NK-92 treated with Interleukin-12 subunit alpha and Interleukin-12 subunit beta, amount 100 ng/mL, for 24 hours (cell line): Measurements from ENCODE around the gene FNBP1L.
"Not testable (repeated sequence)": the region's sequence is repeated elsewhere in the genome, so short reads cannot be mapped to it uniquely, and the experiment has no call there.

Experiments used
- DNase-seq: peaks from one replicate; lab custom pipeline; 2025; lab: John Stamatoyannopoulos, UW

Gene FNBP1L

GRCh38 chr1:93443454-93443853 is 4.5 kb upstream of the FNBP1L start:
- no peak for DNase-seq

DNA sequence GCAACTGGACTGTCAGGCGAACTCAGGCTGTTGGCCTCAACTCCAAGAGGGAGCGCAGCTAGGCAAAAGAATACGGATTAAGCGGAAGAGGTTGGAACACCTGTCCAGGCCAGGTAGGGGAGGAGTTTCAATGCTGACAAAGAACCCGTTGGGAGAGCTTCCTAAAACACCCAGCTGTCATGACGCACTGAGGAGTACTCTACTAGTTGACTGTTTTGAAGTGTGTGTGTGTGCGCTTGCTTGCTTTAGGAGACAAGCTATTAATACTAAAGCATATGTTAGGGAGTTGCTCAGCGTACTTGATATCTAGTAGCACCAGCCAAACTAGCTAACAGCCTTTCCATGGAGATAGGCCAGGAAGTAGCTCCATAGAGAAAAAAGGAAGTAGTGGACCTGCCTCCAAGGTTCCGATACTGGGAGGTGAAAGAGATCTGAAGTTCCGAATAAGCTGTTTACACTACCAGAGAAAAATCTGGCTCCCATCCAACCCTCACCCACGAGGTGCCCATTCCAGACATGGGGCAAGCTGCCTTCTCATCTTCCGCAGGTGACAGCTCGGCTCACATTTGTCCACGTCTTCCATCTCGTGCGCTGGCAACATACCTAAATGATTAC is 974 bp upstream of the FNBP1L start:
- no peak for DNase-seq

GRCh38 chr1:93448292-93448982 is 519 bp downstream of the FNBP1L start:
- DNase-seq, result no peak

GRCh38 chr1:93448983-93449804 is 1.3 kb downstream of the FNBP1L start:
- no peak for DNase-seq

GRCh38 chr1:93450321-93450720 is 2.4 kb downstream of the FNBP1L start:
- DNase-seq, result no peak

GRCh38 chr1:93453911-93454310 is 6.0 kb downstream of the FNBP1L start:
- no peak for DNase-seq

DNA sequence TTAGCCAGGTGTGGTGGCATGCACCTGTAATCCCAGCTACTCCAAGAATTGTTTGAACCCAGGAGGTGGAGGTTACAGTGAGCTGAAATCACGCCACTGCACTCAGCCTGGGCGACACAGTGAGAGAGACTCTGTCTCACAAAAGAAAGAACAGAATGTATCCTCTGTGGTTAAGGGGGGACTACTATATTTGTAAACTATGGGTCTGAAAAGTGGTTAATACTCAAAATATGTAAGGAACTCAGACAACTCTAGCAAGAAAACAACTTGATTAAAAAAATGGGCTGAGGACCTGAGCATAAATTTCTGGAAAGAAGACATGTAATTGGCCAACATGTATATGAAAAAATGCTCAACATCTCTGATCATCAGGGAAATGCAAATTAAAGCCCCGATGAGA is 11.2 kb downstream of the FNBP1L start:
- no peak for DNase-seq

DNA sequence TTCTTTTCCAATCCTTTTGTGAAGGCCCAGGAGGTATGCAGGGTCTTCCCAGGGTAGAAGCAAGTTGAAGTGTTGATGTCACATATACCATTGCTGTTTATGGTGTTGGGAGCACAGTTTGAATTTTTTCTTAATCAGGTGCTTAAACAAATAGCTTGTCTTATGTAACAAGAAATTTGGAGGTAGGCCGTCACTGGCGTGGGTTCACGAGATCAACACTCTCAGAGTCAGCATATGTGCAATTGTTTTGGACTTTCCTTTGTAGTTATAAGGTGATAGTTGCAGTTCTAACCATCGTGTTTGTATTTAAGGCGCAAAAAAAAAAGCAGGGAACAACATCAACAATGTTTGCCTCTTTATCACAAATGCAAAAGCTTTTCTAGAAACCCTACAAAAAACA is 13.3 kb downstream of the FNBP1L start:
- DNase-seq, result no peak

DNA sequence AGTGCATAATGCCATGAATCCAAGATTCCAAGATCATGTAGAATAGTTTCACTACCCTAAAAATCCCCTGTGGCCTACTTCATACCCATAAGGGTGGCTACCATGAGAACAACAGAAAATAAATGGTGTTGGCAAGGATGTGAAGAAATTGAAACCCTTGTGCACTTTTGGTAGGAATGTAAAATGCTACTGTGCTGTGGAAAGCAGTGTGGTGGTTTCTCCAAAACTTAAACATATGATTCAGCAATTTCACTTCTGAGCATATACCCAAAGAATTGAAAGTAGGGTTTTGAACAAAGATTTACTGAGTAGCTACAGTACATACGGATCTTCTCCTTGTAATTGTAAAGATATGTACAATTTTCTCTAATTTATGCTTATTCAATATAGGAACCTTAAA is 16.0 kb downstream of the FNBP1L start:
- no peak for DNase-seq

DNA sequence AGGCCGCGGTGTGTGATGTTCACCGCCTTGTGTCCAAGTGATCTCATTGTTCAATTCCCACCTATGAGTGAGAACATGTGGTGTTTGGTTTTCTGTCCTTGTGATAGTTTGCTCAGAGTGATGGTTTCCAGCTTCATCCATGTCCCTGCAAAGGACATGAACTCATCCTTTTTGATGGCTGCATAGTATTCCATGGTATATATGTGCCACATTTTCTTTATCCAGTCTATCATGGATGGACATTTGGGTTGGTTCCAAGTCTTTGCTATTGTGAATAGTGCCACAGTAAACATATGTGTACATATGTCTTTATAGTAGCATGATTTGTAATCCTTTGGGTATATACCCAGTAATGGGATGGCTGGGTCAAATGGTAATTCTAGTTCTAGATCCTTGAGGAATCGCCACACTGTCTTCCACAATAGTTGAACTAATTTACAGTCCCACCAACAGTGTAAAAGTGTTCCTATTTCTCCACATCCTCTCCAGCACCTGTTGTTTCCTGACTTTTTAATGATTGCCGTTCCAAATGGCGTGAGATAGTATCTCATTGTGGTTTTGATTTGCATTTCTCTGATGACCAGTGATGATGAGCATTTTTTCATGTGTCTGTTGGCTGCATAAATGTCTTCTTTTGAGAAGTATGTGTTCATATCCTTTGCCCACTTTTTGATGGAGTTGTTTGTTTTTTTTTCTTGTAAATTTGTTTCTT is 17.6 kb downstream of the FNBP1L start:
- DNase-seq, result not testable (repeated sequence)

- no peak for DNase-seq
Observed at GRCh38 chr1:93467606-93468005, 19.7 kb downstream of the FNBP1L start.

DNA sequence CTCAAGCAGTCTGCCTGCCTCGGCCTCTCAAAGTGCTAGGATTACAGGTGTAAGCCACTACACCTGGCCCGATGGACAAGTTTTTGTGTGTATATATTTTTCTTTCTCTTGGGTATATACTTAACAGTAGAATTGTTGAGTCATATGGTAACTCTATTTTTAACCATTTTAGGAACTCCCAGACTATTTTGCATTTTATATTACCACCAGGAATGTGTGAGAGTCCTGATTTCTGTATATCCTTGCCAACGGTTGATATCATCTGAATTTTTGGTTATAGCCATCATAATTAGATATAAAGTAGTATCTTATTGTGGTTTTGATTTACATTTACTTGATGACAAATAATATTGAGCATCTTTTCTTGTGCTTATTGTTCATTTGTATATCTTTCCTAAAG is 20.7 kb downstream of the FNBP1L start:
- DNase-seq, result no peak

- not testable (repeated sequence) for DNase-seq
Observed at GRCh38 chr1:93469223-93469622, 21.3 kb downstream of the FNBP1L start.

GRCh38 chr1:93471284-93471683 is 23.4 kb downstream of the FNBP1L start:
- no peak for DNase-seq

- DNase-seq, result no peak
Observed at GRCh38 chr1:93471911-93472310, 24.0 kb downstream of the FNBP1L start.

DNA sequence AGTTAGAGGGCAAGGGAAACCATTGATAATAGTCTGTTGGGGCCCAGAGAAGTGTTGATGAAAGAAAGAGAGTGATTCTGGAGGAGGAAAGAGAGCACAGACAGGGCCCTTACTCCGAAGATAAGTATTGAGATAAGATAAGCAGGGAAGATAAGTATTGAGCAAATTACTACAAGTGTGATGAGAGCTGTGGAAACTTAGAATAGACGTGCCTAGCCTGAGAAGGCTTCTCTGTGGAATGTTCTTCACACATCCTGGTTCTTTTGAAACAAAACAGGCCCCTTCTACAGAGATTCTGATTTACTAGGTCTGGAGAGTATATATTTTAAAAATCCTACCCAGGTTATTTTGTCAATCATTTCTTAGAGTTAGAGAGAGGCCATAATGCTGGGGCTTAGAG is 26.4 kb downstream of the FNBP1L start:
- no peak for DNase-seq

GRCh38 chr1:93475681-93476080 is 27.8 kb downstream of the FNBP1L start:
- DNase-seq, result no peak

DNA sequence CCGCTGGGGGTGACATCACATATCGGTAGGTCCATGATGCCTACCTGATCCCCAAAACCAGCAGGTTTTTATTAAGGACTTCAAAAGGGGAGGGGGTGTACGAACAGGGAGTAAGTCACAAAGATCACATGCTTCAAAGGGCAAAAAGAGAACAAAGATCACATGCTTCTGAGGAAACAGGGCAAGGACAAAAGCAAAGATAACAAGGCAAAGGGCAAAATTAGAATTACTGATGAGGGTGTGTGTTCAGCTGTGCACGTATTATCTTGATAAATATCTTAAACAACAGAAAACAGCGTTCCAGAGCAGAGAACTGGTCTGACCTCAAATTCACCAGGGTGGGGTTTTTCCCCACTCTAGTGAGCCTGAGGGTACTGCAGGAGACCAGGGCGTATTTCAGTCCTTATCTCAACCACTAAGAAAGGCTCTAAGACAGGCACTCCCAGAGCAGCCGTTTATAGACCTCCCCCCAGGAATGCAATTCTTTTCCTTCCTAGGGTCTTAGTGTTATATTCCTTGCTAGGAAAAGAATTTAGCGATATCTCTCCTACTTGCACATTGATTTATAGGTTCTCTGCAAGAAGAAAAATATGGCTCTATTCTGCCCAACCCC is 31.3 kb downstream of the FNBP1L start:
- DNase-seq, result not testable (repeated sequence)

- DNase-seq, result not testable (repeated sequence)
Observed at GRCh38 chr1:93481899-93482298, 34.0 kb downstream of the FNBP1L start.

- no peak for DNase-seq
Observed at GRCh38 chr1:93483200-93483599, 35.3 kb downstream of the FNBP1L start.

DNA sequence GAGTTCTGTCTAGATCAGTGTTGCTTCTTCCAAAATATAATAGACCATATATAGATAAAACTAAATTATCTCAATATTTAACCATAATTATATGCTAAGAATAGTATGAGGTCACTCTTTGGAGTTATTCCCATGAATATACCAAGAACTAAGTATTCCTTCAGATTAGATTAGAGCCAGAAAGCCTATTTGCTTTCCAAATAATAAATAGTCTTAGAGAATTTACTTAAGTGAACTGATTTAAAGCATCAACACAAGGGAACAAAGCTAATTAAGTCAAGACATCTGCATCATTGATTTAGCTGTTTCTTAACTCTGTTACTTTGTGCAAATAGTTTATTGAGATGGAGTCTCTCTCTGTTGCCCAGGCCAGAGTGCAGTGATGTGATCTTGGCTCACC is 35.7 kb downstream of the FNBP1L start:
- no peak for DNase-seq

DNA sequence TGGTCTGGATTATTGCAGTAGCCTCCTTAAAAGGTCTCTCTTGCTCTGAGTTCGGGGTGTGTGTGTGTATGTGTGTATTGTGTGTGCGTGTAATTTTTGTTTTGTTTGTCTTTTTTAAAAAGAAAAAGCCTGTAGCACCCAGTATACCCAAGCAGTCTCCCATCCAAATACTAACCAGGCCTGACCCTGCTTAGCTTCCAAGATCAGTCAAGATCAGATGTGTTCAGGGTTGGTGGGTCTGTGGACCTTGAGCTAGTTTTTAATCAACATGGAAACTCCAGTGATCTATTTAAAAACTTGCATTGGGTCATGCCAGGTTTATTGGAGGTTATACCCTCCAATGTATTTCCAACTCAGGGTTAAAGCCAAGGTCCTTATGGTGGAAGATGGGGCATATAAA is 40.3 kb downstream of the FNBP1L start:
- no peak for DNase-seq
